ENCODE measurements around the gene SPACA9. TPM values are rescaled to one million over a fixed set of nuclear protein-coding genes. Genes with fewer than 3 reads are reported as not detected.

The SPACA9 gene
- total and polyA plus RNA-seq, 11 donors = 1.6 to 6.9 (median 4.6) TPM

- DNase-seq = peak in 2 of 5 donors; percentile 51 to 65
- Histone ChIP-seq H3K4me3 (no peak overlapping the region), H3K36me3 (no peaks in the 10 kb centered on the region), H3K4me1 (no peaks in the 10 kb centered on the region), H3K27ac (peak overlapping the region in 3 of 12 donors; percentile 15 to 71 (median 28)), H3K9me3 (no peaks in the 10 kb centered on the region), H3K27me3 (no peaks in the 10 kb centered on the region)
- intact Hi-C loops (cut with DNase I) = no loop called here
- TF ChIP-seq POLR2A (IDR thresholded peaks at IDR 0.05) = no peak
- no peak for TF ChIP-seq CTCF (IDR thresholded peaks at IDR 0.05)
- peak; percentile 77 to 93 (median 90) for ATAC-seq
- WGBS, 4 donors = 36 to 48% (median 43%) methylated on average over 12 of the region's 12 CpGs
These were observed 29.5 kb upstream of the SPACA9 start for GRCh38 chr9:132849185-132849706.

- Histone ChIP-seq H3K27ac (no peak overlapping the region), H3K9me3 (no peaks in the 10 kb centered on the region), H3K27me3 (no peaks in the 10 kb centered on the region), H3K4me1 (peaks cover 0 to 11% (median 6%) of the 10 kb centered on the region in 12 donors), H3K36me3 (no peaks in the 10 kb centered on the region), H3K4me3 (no peak overlapping the region)
- ATAC-seq (no peak), DNase-seq (no peak)
- TF ChIP-seq POLR2A (IDR thresholded peaks at IDR 0.05) (no peak), CTCF (IDR thresholded peaks at IDR 0.05) (no peak)
- intact Hi-C loops (cut with DNase I) = no loop called here
- WGBS, 4 donors = 89 to 95% (median 93%) methylated on average over 4 of the region's 4 CpGs
These were observed 25.2 kb upstream of the SPACA9 start for GRCh38 chr9:132853482-132853881.

GRCh38 chr9:132854832-132855231, 23.9 kb upstream of the SPACA9 start:
- H3K4me1 ChIP-seq = peaks cover 0 to 11% (median 6%) of the 10 kb centered on the region in 12 donors
- 70 to 80% (median 78%) methylated on average over 10 of the region's 10 CpGs for WGBS, 4 donors
- no peaks in the 10 kb centered on the region for H3K9me3 ChIP-seq
- no peak overlapping the region for H3K4me3 ChIP-seq
- DNase-seq (no peak), ATAC-seq (no peak)
- TF ChIP-seq POLR2A (IDR thresholded peaks at IDR 0.05) (no peak), CTCF (IDR thresholded peaks at IDR 0.05) (no peak)
- intact Hi-C loops (cut with DNase I) = no loop called here
- H3K27ac ChIP-seq = no peak overlapping the region
- no peaks in the 10 kb centered on the region for H3K27me3 ChIP-seq
- no peaks in the 10 kb centered on the region for H3K36me3 ChIP-seq

GRCh38 chr9:132855904-132856303, 22.8 kb upstream of the SPACA9 start:
- H3K27ac ChIP-seq = no peak overlapping the region
- H3K27me3 ChIP-seq = no peaks in the 10 kb centered on the region
- intact Hi-C loops (cut with DNase I) = no loop called here
- H3K4me1 ChIP-seq = peaks cover 0 to 11% (median 6%) of the 10 kb centered on the region in 12 donors
- H3K36me3 ChIP-seq = no peaks in the 10 kb centered on the region
- ATAC-seq (no peak), DNase-seq (no peak)
- no peak for TF ChIP-seq POLR2A (IDR thresholded peaks at IDR 0.05)
- no peak for TF ChIP-seq CTCF (IDR thresholded peaks at IDR 0.05)
- no peak overlapping the region for H3K4me3 ChIP-seq
- WGBS, 4 donors = 79 to 88% (median 88%) methylated on average over 5 of the region's 5 CpGs
- H3K9me3 ChIP-seq = no peaks in the 10 kb centered on the region
